SK-N-SH treated with all-trans-retinoic acid at 6 μM for 48 hours (cell line): Measurements from ENCODE around the gene BSN.

Experiments used
- ZFP3 ChIP-seq: fragments of 250-450 bp; sonication (Bioruptor Pico); IDR thresholded peaks from 2 replicates; pipeline ENCODE4 v1.5.0; 2020; ENCODE audit warnings: mild to moderate bottlenecking, moderate library complexity
- ZFP30 ChIP-seq: fragments of 450-650 bp; formaldehyde crosslinking; IDR thresholded peaks from 2 replicates; pipeline ENCODE4 v1.5.0; 2022; ENCODE audit warnings: mild to moderate bottlenecking, moderate library complexity

- no peak for TF ChIP-seq ZFP30 (CRISPR knock-in tag)
- no peak for TF ChIP-seq ZFP3 (CRISPR knock-in tag)
Measured at GRCh38 chr3:49623071-49623470, 68.8 kb downstream of the BSN start.
